Measurements from ENCODE around the gene GNA15.

Gene GNA15

GRCh38 chr19:3175781-3176714, 40.2 kb downstream of the GNA15 start:
- peak; percentile 29 for DNase-seq (ENCODE audit: low read depth)

DNA sequence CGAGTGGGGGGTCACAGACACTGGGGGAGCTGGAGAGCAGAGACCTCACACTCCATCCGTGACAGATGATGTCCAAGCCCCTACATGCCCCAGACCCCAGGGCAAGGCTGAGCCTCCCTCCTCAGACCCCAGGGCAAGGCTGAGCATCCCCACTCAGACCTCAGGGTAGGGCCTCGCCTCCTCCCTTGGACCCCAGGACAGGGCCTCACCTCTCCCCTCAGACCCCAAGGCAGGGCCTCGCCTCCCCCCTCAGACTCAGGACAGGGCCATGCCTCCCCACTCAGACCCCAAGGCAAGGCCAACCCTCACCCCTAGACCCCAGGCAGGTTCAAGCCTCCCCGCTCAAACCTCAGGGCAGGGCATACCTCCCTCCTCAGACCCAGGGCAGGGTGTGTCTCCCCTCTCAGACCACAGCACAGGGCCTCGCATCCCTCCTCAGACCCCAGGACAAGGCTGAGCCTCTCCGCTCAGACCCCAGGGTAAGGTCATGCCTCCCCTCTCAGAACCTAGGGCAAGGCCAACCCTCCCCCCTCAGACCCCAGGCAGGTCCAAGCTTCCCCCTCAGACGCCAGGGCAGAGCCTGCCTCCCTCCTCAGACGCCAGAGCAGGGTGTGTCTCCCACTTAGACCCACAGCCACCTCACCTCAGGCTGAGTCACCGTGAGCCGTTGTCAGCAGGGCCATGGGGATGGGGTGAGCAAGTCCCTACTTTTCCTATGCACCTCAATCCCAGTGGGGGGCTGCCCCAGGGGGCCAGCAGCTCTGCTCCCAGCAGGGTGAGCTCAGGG, 41.1 kb downstream of the GNA15 start:
- DNase-seq (ENCODE audit: low read depth) = peak; percentile 54

DNA sequence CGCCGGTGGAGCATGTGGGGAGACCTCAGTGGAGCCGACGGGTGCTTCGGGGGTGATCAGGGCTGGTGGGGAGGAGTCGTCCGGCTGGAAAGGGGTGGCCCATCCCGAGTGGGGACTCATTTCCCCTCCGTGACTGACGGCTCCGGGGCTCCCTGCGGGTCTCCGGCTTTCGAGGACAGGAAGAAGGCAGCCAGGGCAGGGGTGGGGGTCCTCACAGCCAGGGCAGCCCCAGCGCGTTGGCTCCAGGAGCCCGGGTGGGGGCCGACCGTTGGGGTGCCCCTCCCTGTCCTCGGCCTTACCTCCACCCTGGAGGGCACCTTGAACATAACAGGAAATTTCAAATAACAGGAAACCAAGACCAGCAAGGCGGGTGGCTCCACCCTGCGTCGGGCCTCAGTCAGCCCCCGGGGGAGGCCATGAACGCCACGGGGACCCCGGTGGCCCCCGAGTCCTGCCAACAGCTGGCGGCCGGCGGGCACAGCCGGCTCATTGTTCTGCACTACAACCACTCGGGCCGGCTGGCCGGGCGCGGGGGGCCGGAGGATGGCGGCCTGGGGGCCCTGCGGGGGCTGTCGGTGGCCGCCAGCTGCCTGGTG, 42.6 kb downstream of the GNA15 start, which contains the start of gene S1PR4:
S1PR4 (plus strand) TSS at position 393 of the 596 bp plus-strand sequence; CDS start at position 417, 24 bp downstream.
- peak; percentile 37 for DNase-seq (ENCODE audit: low read depth)

DNA sequence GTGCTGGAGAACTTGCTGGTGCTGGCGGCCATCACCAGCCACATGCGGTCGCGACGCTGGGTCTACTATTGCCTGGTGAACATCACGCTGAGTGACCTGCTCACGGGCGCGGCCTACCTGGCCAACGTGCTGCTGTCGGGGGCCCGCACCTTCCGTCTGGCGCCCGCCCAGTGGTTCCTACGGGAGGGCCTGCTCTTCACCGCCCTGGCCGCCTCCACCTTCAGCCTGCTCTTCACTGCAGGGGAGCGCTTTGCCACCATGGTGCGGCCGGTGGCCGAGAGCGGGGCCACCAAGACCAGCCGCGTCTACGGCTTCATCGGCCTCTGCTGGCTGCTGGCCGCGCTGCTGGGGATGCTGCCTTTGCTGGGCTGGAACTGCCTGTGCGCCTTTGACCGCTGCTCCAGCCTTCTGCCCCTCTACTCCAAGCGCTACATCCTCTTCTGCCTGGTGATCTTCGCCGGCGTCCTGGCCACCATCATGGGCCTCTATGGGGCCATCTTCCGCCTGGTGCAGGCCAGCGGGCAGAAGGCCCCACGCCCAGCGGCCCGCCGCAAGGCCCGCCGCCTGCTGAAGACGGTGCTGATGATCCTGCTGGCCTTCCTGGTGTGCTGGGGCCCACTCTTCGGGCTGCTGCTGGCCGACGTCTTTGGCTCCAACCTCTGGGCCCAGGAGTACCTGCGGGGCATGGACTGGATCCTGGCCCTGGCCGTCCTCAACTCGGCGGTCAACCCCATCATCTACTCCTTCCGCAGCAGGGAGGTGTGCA, 43.3 kb downstream of the GNA15 start:
- no peak for DNase-seq (ENCODE audit: low read depth)

GRCh38 chr19:3179739-3180293, 44.0 kb downstream of the GNA15 start:
- DNase-seq (ENCODE audit: low read depth) = no peak

DNA sequence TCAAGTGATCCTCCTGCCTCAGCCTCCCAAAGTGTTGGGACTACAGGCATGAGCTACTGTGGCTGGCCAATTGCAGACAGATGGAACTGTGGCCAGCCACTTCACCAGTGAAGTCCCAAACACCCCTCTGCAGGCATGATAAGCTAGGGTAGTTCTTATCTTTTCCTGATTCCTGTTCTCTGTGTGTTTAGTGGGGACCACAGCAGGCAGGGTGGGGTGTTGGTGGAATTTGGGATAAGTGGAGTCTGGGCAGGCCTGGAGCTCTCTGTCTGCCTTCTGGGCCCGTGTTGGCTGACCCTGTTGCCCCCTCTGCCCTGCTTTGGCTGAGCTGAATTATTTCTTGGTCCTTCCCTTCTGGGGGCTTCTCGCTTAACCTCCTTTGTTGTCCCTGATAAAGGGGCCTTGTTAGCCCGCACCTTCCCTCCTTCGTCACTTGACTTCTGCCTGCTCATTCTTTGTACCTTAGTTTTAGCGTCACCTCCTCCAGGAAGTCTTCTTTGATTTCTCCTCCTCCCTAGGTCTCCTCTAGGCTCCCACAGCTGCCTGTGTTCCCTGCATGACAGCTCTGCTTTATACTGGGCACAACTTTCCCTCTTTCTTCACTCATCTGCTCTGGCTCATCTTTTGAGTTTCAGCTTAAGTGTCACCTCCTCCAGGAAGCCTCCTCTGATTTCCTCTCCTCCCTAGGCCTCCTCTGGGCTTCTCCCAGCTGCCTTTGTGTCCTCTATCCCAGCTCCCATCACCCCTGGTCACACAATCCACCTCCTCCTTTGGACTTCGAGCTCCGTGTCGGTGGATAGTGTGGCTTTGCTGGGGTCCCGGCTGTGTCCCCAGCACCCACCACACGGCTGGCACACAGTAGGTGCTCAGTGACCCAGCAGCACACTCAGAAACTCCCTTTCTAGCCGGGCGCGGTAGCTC, 48.1 kb downstream of the GNA15 start:
- no peak for DNase-seq (ENCODE audit: low read depth)

DNA sequence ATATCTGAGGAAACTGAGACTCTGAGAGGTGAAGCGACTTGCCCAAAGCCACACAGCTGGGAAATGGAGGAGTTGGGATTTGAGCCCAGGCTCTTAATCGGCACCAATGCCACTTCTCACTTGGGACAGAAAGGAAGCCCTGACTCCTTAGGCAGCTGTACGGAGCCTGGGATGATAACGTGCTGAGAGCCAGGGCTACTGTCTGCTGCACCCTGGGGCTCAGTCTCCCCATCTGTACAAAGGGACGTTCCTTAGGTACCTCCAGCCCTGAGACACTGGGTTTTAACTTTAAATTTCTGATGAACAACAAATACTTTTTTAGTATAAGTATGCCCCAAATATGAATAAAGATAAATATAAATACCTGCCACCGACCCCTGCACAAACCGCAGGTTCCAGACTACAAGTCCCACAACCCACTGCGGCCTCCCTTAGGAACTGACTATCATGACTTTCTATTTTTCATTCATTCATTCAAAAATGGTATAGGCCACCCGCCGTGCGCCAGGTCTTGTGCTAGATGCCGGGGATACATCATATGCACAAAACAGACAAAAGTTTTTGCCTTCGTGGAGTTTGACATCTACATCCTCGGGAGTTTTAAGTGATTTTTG, 49.1 kb downstream of the GNA15 start:
- peak; percentile 69 for DNase-seq (ENCODE audit: low read depth)

- peak; percentile 90 for DNase-seq (ENCODE audit: low read depth)
Measured at GRCh38 chr19:3185461-3186159, 49.8 kb downstream of the GNA15 start, which contains the start of gene NCLN. TSS of gene NCLN (plus strand) at chr19:3185930. CDS start at chr19:3186031, 101 bp downstream.

DNA sequence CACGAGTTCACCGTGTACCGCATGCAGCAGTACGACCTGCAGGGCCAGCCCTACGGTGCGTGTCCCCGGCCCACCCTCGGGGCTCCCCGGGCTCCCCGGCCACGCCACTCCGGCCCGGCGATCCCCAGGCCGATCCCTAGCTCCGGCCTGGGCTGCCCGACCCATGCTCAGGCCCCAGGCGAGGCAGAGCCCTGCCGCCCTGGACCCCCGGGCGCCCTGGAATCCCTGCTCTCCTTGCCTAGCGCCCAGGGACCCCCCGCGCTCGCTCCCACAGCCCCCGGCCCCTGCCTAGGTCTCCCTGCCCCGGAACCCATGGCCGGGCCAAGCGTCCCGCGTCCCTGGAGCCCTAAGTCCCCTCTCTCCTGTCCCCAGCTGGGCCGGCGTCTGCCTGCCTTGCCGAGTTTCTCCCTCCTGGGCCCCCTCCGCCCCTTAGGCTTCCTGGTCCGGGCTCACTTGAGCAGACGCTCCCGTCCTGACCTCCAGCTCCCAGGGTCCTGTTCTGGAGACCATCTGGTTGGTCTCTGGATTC, 50.4 kb downstream of the GNA15 start:
- no peak for DNase-seq (ENCODE audit: low read depth)

GRCh38 chr19:3186891-3187661, 51.2 kb downstream of the GNA15 start:
- no peak for DNase-seq (ENCODE audit: low read depth)

GRCh38 chr19:3187662-3188511, 52.1 kb downstream of the GNA15 start:
- no peak for DNase-seq (ENCODE audit: low read depth)

DNA sequence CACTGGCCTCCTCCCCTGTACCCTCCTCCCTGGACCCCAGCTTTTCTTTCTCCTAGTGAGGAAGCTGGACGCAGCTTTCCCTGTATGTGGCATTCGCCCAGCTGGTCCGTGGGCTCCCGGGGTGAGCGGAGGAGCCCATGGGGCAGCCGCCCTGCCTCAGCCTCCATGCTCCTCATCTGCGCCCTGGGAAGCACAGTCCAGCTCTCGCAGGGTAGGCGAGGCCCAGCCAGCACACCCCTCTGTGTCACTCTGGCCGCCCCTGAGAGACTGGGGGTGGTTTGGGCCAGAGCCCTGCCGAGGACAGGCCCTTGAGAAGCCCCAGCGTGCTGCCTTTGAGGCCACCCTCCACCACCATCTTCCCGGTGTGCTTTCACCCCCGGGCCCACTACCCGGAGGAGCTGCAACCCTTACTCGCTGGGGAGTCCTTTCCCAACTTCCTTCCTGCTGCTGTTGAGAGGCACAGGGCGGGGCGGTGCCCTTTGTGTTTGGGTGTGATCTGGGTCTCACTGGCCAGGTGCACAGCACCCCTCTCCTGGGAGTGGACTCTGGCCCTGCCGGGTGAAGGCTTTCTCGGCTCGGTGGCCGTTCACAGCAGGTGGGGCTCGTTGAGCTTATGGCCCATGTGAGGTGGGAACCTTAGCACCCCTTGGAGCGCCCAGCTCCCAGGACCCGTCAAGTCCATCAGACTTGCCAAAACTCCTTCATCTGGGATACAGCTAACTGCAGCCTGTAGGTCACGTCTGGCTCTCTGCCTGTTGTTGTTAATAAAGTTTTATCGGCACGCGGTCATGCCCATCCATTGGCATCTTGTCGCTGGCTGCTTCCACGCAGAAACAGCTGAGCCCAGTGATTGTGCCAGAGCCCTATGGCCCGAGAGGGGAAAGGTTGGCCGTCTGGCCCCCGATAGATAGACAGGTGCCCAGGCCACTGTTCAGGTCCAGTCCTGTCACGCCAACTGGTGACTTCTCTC, 53.1 kb downstream of the GNA15 start:
- no peak for DNase-seq (ENCODE audit: low read depth)

- DNase-seq (ENCODE audit: low read depth) = no peak
Measured at GRCh38 chr19:3189702-3190469, 54.1 kb downstream of the GNA15 start.

GRCh38 chr19:3190470-3190770, 54.6 kb downstream of the GNA15 start:
- no peak for DNase-seq (ENCODE audit: low read depth)

All from T follicular helper cell (primary cell).